HEK293 (cell line): ENCODE results near the gene ZNF776.

ENCODE experiments used
- CTCF ChIA-PET: fragments of 350-600 bp; formaldehyde crosslinking; extraction: SDS; loops from one replicate; lab custom pipeline; 2021; ENCODE audit warnings: antibody characterized with exemption; lab: Yijun Ruan, JAX
- POLR2A ChIA-PET: fragments of 300-600 bp; formaldehyde crosslinking; extraction: SDS; loops from one replicate; lab custom pipeline; 2020; ENCODE audit warnings: antibody characterized with exemption, inconsistent platforms; lab: Yijun Ruan, JAX
- H3K27ac ChIP-seq: fragments of 200-500 bp; sonication (Bioruptor generic); 2 replicates; pipeline ENCODE4 v1.5.1; 2014; ENCODE audit warnings: low read depth, low read length, control low read depth, inconsistent platforms; ENCODE audit errors: extremely low read depth
- H3K36me3 ChIP-seq, 2 experiments: fragments of 200-500 bp in 1 of 2; sonication (Bioruptor generic) in 1 of 2; 1 replicate in 1 of 2; 2 replicates in 1 of 2; pipeline ENCODE4 v1.5.1; 2014 to 2017; ENCODE audit warnings: inconsistent platforms in 2 of 2, low read length in 2 of 2; ENCODE audit not compliant: control insufficient read depth in 2 of 2, insufficient read depth in 1 of 2
- H3K4me1 ChIP-seq: fragments of 200-500 bp; sonication (Bioruptor generic); 2 replicates; pipeline ENCODE4 v1.5.1; 2014; ENCODE audit warnings: mild to moderate bottlenecking, low read length, inconsistent platforms; ENCODE audit not compliant: control insufficient read depth, insufficient read depth
- H3K4me3 ChIP-seq: 2 replicates; pipeline ENCODE4 v1.5.1; 2011; ENCODE audit warnings: low read depth, mild to moderate bottlenecking, control low read depth, low read length, moderate library complexity
- H3K9me3 ChIP-seq: fragments of 200-500 bp; sonication (Bioruptor generic); 2 replicates; pipeline ENCODE4 v1.5.1; 2014; ENCODE audit warnings: low read depth, low read length, inconsistent platforms; ENCODE audit not compliant: control insufficient read depth, insufficient read depth
- GLI4 ChIP-seq: fragments of 450-650 bp; formaldehyde crosslinking; IDR thresholded peaks from 2 replicates; pipeline ENCODE4 v1.5.1; 2016; ENCODE audit warnings: missing biosample characterization, missing genetic modification characterization
- KLF9 ChIP-seq: fragments of 450-650 bp; formaldehyde crosslinking; IDR thresholded peaks from 2 replicates; pipeline ENCODE4 v1.5.1; 2016; ENCODE audit warnings: missing biosample characterization, missing genetic modification characterization, low read depth
- PRDM4 ChIP-seq: fragments of 450-650 bp; formaldehyde crosslinking; IDR thresholded peaks from 2 replicates; pipeline ENCODE4 v1.5.1; 2017; ENCODE audit warnings: missing biosample characterization, missing genetic modification characterization
- SETDB1 ChIP-seq: IDR thresholded peaks from one replicate; pipeline ENCODE4 v1.6.1; 2017; ENCODE audit warnings: mild to moderate bottlenecking, low read length, moderate library complexity, mixed read lengths; ENCODE audit not compliant: insufficient read length
- TRIM28 ChIP-seq: IDR thresholded peaks from 2 replicates; pipeline ENCODE4 v1.6.1; 2011; ENCODE audit warnings: low read length, control low read depth, borderline replicate concordance
- ZBTB10 ChIP-seq: fragments of 450-650 bp; formaldehyde crosslinking; IDR thresholded peaks from 2 replicates; pipeline ENCODE4 v1.5.1; 2016; ENCODE audit warnings: missing biosample characterization, missing genetic modification characterization
- ZNF121 ChIP-seq: fragments of 450-650 bp; formaldehyde crosslinking; IDR thresholded peaks from 2 replicates; pipeline ENCODE4 v1.5.1; 2016; ENCODE audit warnings: missing biosample characterization, missing genetic modification characterization
- ZNF169 ChIP-seq: fragments of 450-650 bp; formaldehyde crosslinking; IDR thresholded peaks from 2 replicates; pipeline ENCODE4 v1.5.1; 2016; ENCODE audit warnings: missing biosample characterization, missing genetic modification characterization
- ZNF223 ChIP-seq: fragments of 450-650 bp; formaldehyde crosslinking; IDR thresholded peaks from 2 replicates; pipeline ENCODE4 v1.5.1; 2016; ENCODE audit warnings: missing biosample characterization, missing genetic modification characterization
- ZNF24 ChIP-seq: fragments of 450-650 bp; formaldehyde crosslinking; IDR thresholded peaks from 2 replicates; pipeline ENCODE4 v1.5.1; 2016; ENCODE audit warnings: missing biosample characterization, missing genetic modification characterization
- ZNF391 ChIP-seq: fragments of 450-650 bp; formaldehyde crosslinking; IDR thresholded peaks from 2 replicates; pipeline ENCODE4 v1.5.1; 2016; ENCODE audit warnings: low read depth, missing biosample characterization, missing genetic modification characterization, borderline replicate concordance
- ZNF394 ChIP-seq: fragments of 450-650 bp; formaldehyde crosslinking; IDR thresholded peaks from 2 replicates; pipeline ENCODE4 v1.5.1; 2016; ENCODE audit warnings: missing biosample characterization, missing genetic modification characterization, mild to moderate bottlenecking, moderate library complexity, borderline replicate concordance
- ZNF449 ChIP-seq: fragments of 450-650 bp; formaldehyde crosslinking; IDR thresholded peaks from 2 replicates; pipeline ENCODE4 v1.5.1; 2017; ENCODE audit warnings: missing biosample characterization, mild to moderate bottlenecking, missing genetic modification characterization, moderate library complexity
- ZNF514 ChIP-seq: fragments of 450-650 bp; formaldehyde crosslinking; IDR thresholded peaks from 2 replicates; pipeline ENCODE4 v1.5.1; 2016; ENCODE audit warnings: missing biosample characterization, missing genetic modification characterization
- ZNF670 ChIP-seq: fragments of 450-650 bp; formaldehyde crosslinking; IDR thresholded peaks from 2 replicates; pipeline ENCODE4 v1.5.1; 2016; ENCODE audit warnings: missing biosample characterization, missing genetic modification characterization, low read depth
- ZNF837 ChIP-seq: fragments of 450-650 bp; formaldehyde crosslinking; IDR thresholded peaks from 2 replicates; pipeline ENCODE4 v1.5.1; 2016; ENCODE audit warnings: missing biosample characterization, missing genetic modification characterization

ZNF776 gene

GRCh38 chr19:57778336-57778735, 31.7 kb downstream of the ZNF776 start:
- TF ChIP-seq ZBTB10 (tag by site-specific recombination) (no peak), ZNF391 (tag by site-specific recombination) (no peak), ZNF670 (tag by site-specific recombination) (no peak), ZNF837 (tag by site-specific recombination) (no peak), ZNF169 (no peak), ZNF121 (tag by site-specific recombination) (no peak), PRDM4 (tag by site-specific recombination) (no peak), ZNF449 (tag by site-specific recombination) (no peak), ZNF223 (no peak), ZNF394 (tag by site-specific recombination) (no peak), GLI4 (tag by site-specific recombination) (no peak), KLF9 (tag by site-specific recombination) (no peak), ZNF514 (no peak)
- TF ChIP-seq, all 188 proteins: peak for 0
- Histone ChIP-seq H3K4me3 (no peak overlapping the region), H3K4me1 (no peaks in the 10 kb centered on the region), H3K36me3 (peaks cover 71 to 82% of the 10 kb centered on the region in 2 experiments), H3K9me3 (peaks cover 8% of the 10 kb centered on the region), H3K27ac (no peak overlapping the region)
- ChIA-PET CTCF (no interaction called here), POLR2A (interaction anchor here (0.6 kb wide), 1 partner anchor 41 kb away, joined by 8 read pairs; no protein-coding TSS in a partner anchor)

GRCh38 chr19:57779220-57779845, 32.7 kb downstream of the ZNF776 start:
- Histone ChIP-seq H3K4me3 (no peak overlapping the region), H3K27ac (no peak overlapping the region), H3K36me3 (peaks cover 75 to 81% of the 10 kb centered on the region in 2 experiments), H3K9me3 (peaks cover 8% of the 10 kb centered on the region), H3K4me1 (no peaks in the 10 kb centered on the region)
- CTCF ChIA-PET = interaction anchor here (0.7 kb wide), 1 partner anchor 330 kb away, joined by 3 read pairs; no protein-coding TSS in a partner anchor
- TF ChIP-seq TRIM28 (peak; percentile 36; the same call in 1 of the 2 replicates), ZNF24 (no peak), SETDB1 (peak; percentile 98)
- POLR2A ChIA-PET = no interaction called here
